HG03457 (cell line): ENCODE measurements around the gene CSNK1E.
"Not testable (repeated sequence)": the region's sequence is repeated elsewhere in the genome, so short reads cannot be mapped to it uniquely, and the experiment has no call there.

Experiments used
- ATAC-seq: cut with Tn5 transposase; IDR thresholded peaks from one replicate; pipeline ENCODE4 v1.9.1; 2021; ENCODE audit warnings: moderate number of reproducible peaks; ENCODE audit not compliant: unreplicated experiment

CSNK1E gene

GRCh38 chr22:38317122-38317994 lies at the start of gene CSNK1E:
TSS of gene CSNK1E (minus strand) at chr22:38317433. CDS start at chr22:38314157, 3,276 bp downstream.
- no peak for ATAC-seq

- not testable (repeated sequence) for ATAC-seq
Measured at GRCh38 chr22:38365829-38366228, 48.6 kb upstream of the CSNK1E start.

- ATAC-seq = not testable (repeated sequence)
Measured at GRCh38 chr22:38365174-38365573, 47.9 kb upstream of the CSNK1E start.

- ATAC-seq = not testable (repeated sequence)
Measured at GRCh38 chr22:38360560-38360959, 43.3 kb upstream of the CSNK1E start.

GRCh38 chr22:38359817-38360216 lies 42.6 kb upstream of the CSNK1E start:
- not testable (repeated sequence) for ATAC-seq

GRCh38 chr22:38357971-38358370 lies 40.7 kb upstream of the CSNK1E start:
- not testable (repeated sequence) for ATAC-seq

- no peak for ATAC-seq
Measured at GRCh38 chr22:38355275-38355674, 38.0 kb upstream of the CSNK1E start.

GRCh38 chr22:38353701-38354100 lies 36.5 kb upstream of the CSNK1E start:
- no peak for ATAC-seq

GRCh38 chr22:38353142-38353629 lies 36.0 kb upstream of the CSNK1E start:
- ATAC-seq = no peak

GRCh38 chr22:38352436-38352835 lies 35.2 kb upstream of the CSNK1E start:
- ATAC-seq = no peak

- no peak for ATAC-seq
Measured at GRCh38 chr22:38350444-38351359, 33.5 kb upstream of the CSNK1E start.

GRCh38 chr22:38348751-38349496 lies 31.7 kb upstream of the CSNK1E start:
- ATAC-seq = no peak

- ATAC-seq = no peak
Measured at GRCh38 chr22:38347944-38348750, 30.9 kb upstream of the CSNK1E start.

- ATAC-seq = no peak
Measured at GRCh38 chr22:38347181-38347943, 30.1 kb upstream of the CSNK1E start.

- ATAC-seq = no peak
Measured at GRCh38 chr22:38346506-38346905, 29.3 kb upstream of the CSNK1E start.

- ATAC-seq = no peak
Measured at GRCh38 chr22:38345782-38346181, 28.5 kb upstream of the CSNK1E start.

GRCh38 chr22:38339893-38340292 lies 22.7 kb upstream of the CSNK1E start:
- not testable (repeated sequence) for ATAC-seq

- no peak for ATAC-seq
Measured at GRCh38 chr22:38338772-38339379, 21.6 kb upstream of the CSNK1E start.

GRCh38 chr22:38336699-38337098 lies 19.5 kb upstream of the CSNK1E start:
- no peak for ATAC-seq
